Mesenchymal stem cell (in vitro differentiated cells and primary cell): ENCODE measurements around the gene PSMD11. TPM values are rescaled to one million over a fixed set of nuclear protein-coding genes. Genes with fewer than 3 reads are reported as not detected.
"Not testable (repeated sequence)": the region's sequence is repeated elsewhere in the genome, so short reads cannot be mapped to it uniquely, and the experiment has no call there.

Experiments
- DNase-seq: peaks from one replicate; pipeline ENCODE4 v3.0.0-alpha.2; 2013
- H2AFZ ChIP-seq: one replicate; pipeline ENCODE4 v1.6.1; 2013; ENCODE audit warnings: low read depth, mild to moderate bottlenecking, control low read depth, inconsistent platforms, low read length, moderate library complexity
- H2AK5ac ChIP-seq: 2 replicates; pipeline ENCODE4 v1.6.1; 2013; ENCODE audit warnings: low read length, moderate library complexity, mild to moderate bottlenecking, inconsistent platforms; ENCODE audit not compliant: severe bottlenecking
- H2BK120ac ChIP-seq: one replicate; pipeline ENCODE4 v1.6.1; 2013; ENCODE audit warnings: low read depth, mild to moderate bottlenecking, inconsistent platforms, low read length, moderate library complexity
- H2BK12ac ChIP-seq, 2 experiments: one replicate each; pipeline ENCODE4 v1.6.1; 2013; ENCODE audit warnings: inconsistent platforms in 2 of 2, low read length in 2 of 2, mild to moderate bottlenecking in 2 of 2, moderate library complexity in 2 of 2, control low read depth in 1 of 2
- H2BK15ac ChIP-seq: one replicate; pipeline ENCODE4 v1.6.1; 2013; ENCODE audit warnings: mild to moderate bottlenecking, low read depth, inconsistent platforms; ENCODE audit not compliant: poor library complexity, severe bottlenecking
- H2BK5ac ChIP-seq: 2 replicates; pipeline ENCODE4 v1.6.1; 2013; ENCODE audit warnings: low read depth, mild to moderate bottlenecking, low read length, control low read depth, inconsistent platforms; ENCODE audit not compliant: poor library complexity, severe bottlenecking
- H3K14ac ChIP-seq, 2 experiments: one replicate each; pipeline ENCODE4 v1.6.1; 2013; ENCODE audit warnings: inconsistent platforms in 2 of 2, low read length in 2 of 2, control low read depth in 1 of 2, mild to moderate bottlenecking in 1 of 2, moderate library complexity in 1 of 2
- H3K18ac ChIP-seq, 2 experiments: one replicate each; pipeline ENCODE4 v1.6.1; 2013; ENCODE audit warnings: inconsistent platforms in 2 of 2, low read length in 2 of 2, control low read depth in 1 of 2, low read depth in 1 of 2, mild to moderate bottlenecking in 1 of 2
- H3K23ac ChIP-seq, 2 experiments: one replicate each; pipeline ENCODE4 v1.6.1; 2013; ENCODE audit warnings: inconsistent platforms in 2 of 2, low read length in 2 of 2, mild to moderate bottlenecking in 2 of 2, moderate library complexity in 2 of 2, control low read depth in 1 of 2
- H3K27ac ChIP-seq: 2 replicates; pipeline ENCODE4 v1.5.1; 2013; ENCODE audit warnings: mild to moderate bottlenecking, moderate library complexity, low read length, control low read depth, inconsistent platforms; ENCODE audit not compliant: poor library complexity, severe bottlenecking
- H3K27me3 ChIP-seq, 2 experiments: 2 replicates each; pipeline versions ENCODE4 v1.6.1 to v1.7.0; 2013; ENCODE audit warnings: low read length in 2 of 2, mild to moderate bottlenecking in 2 of 2, moderate library complexity in 2 of 2, control low read depth in 1 of 2, inconsistent platforms in 1 of 2; ENCODE audit not compliant: control insufficient read depth in 1 of 2, insufficient read depth in 1 of 2
- H3K36me3 ChIP-seq, 2 experiments: 2 replicates each; pipeline versions ENCODE4 v1.6.1 to v1.7.0; 2013; ENCODE audit warnings: low read length in 2 of 2, control low read depth in 1 of 2, inconsistent platforms in 1 of 2, low read depth in 1 of 2, mild to moderate bottlenecking in 1 of 2; ENCODE audit not compliant: insufficient read depth in 2 of 2, control insufficient read depth in 1 of 2
- H3K4ac ChIP-seq, 2 experiments: one replicate each; pipeline ENCODE4 v1.6.1; 2013; ENCODE audit warnings: inconsistent platforms in 2 of 2, low read length in 2 of 2, mild to moderate bottlenecking in 2 of 2, moderate library complexity in 2 of 2, control low read depth in 1 of 2, low read depth in 1 of 2
- H3K4me1 ChIP-seq: 2 replicates; pipeline ENCODE4 v1.6.1; 2013; ENCODE audit warnings: low read depth, low read length, control low read depth; ENCODE audit not compliant: control insufficient read depth, insufficient read depth
- H3K4me2 ChIP-seq: 2 replicates; pipeline ENCODE4 v1.6.1; 2013; ENCODE audit warnings: low read length, mild to moderate bottlenecking, inconsistent platforms; ENCODE audit not compliant: poor library complexity, severe bottlenecking
- H3K4me3 ChIP-seq, 2 experiments: 2 replicates each; pipeline versions ENCODE4 v1.5.1 to v1.7.0; 2013; ENCODE audit warnings: low read length in 2 of 2, mild to moderate bottlenecking in 2 of 2, control low read depth in 1 of 2, low read depth in 1 of 2; ENCODE audit not compliant: insufficient read depth in 1 of 2
- H3K79me1 ChIP-seq: replicated peaks from 2 replicates; pipeline ENCODE4 v1.6.1; 2013; ENCODE audit warnings: mild to moderate bottlenecking, control low read depth, low read length, inconsistent platforms; ENCODE audit not compliant: poor library complexity, severe bottlenecking
- H3K9ac ChIP-seq: 2 replicates; pipeline ENCODE4 v1.7.0; 2013; ENCODE audit warnings: mild to moderate bottlenecking, low read length, moderate library complexity
- H3K9me3 ChIP-seq: 2 replicates; pipeline ENCODE4 v1.7.0; 2013; ENCODE audit warnings: mild to moderate bottlenecking, low read length; ENCODE audit not compliant: control insufficient read depth
- H4K8ac ChIP-seq: one replicate; pipeline ENCODE4 v1.6.1; 2013; ENCODE audit warnings: inconsistent platforms, mild to moderate bottlenecking, low read length, moderate library complexity
- H4K91ac ChIP-seq: one replicate; pipeline ENCODE4 v1.6.1; 2013; ENCODE audit warnings: mild to moderate bottlenecking, low read length, inconsistent platforms
- WGBS: methylation state at CpG from one replicate; pipeline ENCODE4 v1.1.7; 2013; ENCODE audit warnings: mixed read lengths; 5-methylcytosine and 5-hydroxymethylcytosine counted together
- polyA plus RNA-seq, 2 experiments: library from polyadenylated mRNA; stranded (reverse); fragments of 200-250 nt; gene quantifications; one replicate each; pipeline ENCODE4 v1.2.3, GENCODE V29; 2013

PSMD11 gene
- 93.6 TPM for polyA plus RNA-seq (2013, experiment 1 of 2)
- polyA plus RNA-seq (2013, experiment 2 of 2), result 101 TPM

DNA sequence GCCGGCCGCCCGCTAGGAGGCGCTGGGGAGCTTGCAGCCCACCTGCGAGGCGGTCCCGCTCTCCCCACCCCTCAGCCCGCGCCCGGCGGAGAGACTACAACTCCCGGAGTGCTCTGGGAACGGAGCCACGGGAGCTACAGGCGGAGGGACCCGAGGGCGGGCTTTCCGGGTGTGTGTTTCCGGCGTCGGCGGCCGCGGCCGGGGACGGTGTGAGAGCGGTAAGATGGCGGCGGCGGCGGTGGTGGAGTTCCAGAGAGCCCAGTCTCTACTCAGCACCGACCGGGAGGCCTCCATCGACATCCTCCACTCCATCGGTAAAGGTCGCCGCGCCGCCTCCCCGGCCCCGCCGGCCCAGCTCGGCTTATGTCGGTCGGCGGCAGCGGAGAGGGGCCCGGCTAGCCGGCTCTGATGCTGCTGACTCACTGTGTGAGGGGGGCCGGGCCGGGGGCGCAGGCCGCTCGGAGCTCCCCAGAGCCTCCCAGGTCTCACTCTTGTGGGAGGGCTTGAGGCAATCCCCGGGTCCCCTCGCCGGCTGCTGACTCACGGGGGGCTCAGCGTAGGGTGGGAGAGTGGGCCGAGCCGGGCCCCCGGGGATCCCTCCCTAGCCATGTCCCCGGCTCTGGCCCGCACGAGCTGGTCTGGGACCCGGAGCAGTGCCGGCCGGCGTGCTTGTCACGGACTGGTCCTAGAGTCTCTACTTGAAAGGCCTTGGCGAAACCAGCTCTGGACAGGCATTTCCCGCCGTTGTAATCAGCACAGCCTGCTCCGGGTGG is at the start of gene PSMD11:
PSMD11 (plus strand) TSS at position 210 of the 773 bp plus-strand sequence; CDS start at position 224, 14 bp downstream.
- Histone ChIP-seq H3K4me1 (peaks cover 5% of the 10 kb centered on the region), H3K27me3 (no peaks in the 10 kb centered on the region), H3K14ac (peak within 1 kb of the TSS; percentile 70 to 74), H2AK5ac (no peak within 1 kb of the TSS), H2AFZ (peak within 1 kb of the TSS; percentile 61), H3K36me3 (peaks cover 4 to 28% of the 10 kb centered on the region in 2 experiments), H4K91ac (peak within 1 kb of the TSS; percentile 86), H3K4me2 (peak within 1 kb of the TSS; percentile 64), H4K8ac (peak within 1 kb of the TSS; percentile 84), H2BK120ac (peak within 1 kb of the TSS; percentile 99), H3K4me3 (peak within 1 kb of the TSS; percentile 95 to 97), H3K18ac (peak within 1 kb of the TSS; percentile 95 to 96), H3K79me1 (peaks cover 3% of the 10 kb centered on the region), H3K4ac (peak within 1 kb of the TSS; percentile 64 to 95), H3K27ac (peak within 1 kb of the TSS; percentile 80), H3K9me3 (no peaks in the 10 kb centered on the region), H3K23ac (peak within 1 kb of the TSS; percentile 15 to 83), H2BK15ac (no peak within 1 kb of the TSS), H3K9ac (peak within 1 kb of the TSS; percentile 98), H2BK12ac (peak within 1 kb of the TSS; percentile 1 to 54), H2BK5ac (peak within 1 kb of the TSS; percentile 87)
- DNase-seq, result peak; percentile 96
- WGBS, result under 1% methylated on average over 45 of the region's 74 CpGs

DNA sequence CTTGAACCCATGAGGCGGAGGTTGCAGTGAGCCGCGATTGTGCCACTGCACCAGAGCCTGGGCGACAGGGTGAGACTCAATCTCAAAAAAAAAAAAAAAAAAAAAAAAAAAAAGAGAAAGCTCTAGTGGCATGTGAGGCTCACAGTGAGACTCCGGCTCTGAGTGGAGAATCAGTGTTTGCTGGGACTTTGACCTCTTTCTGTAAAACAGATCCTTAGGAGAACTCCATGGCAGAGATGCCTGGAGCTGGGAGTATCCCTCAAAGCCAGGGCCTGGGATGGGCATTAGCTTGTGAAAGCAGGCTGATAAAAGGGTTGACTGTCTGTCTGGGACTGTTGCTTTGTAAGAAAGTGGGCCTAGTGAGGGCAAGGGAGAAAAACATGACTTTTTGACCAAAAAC is 48.0 kb upstream of the PSMD11 start:
- Histone ChIP-seq H3K14ac (no peak overlapping the region), H2AFZ (no peak overlapping the region)

DNA sequence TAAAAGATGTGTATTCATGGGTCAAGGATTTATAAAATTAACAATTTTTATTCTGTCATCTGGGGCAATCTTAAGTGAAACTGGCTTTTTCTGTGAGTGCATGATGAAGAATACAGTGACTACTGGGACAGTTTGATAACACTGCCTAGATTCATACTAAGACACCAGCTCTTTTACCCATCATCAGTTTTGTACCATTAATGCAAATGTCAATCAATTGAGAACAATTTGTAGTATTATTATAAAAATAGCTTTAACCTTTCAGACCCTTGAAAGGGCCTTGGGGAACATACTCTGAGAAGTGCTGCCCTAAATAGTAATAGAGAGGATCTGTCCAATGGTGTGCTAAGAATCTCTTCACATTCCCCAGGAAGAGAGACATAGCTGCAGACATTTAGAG is 45.4 kb upstream of the PSMD11 start:
- DNase-seq, result no peak
- Histone ChIP-seq H4K8ac (no peak overlapping the region), H3K9ac (no peak overlapping the region)

More for the DNA sequence above, 48.0 kb upstream of the PSMD11 start:
- H3K9ac ChIP-seq, result no peak overlapping the region
- H3K4me3 ChIP-seq, result no peak overlapping the region
- no peak overlapping the region for H3K4ac ChIP-seq
- H3K18ac ChIP-seq, result no peak overlapping the region
- no peak overlapping the region for H2BK15ac ChIP-seq
- peaks cover 1% of the 10 kb centered on the region for H3K79me1 ChIP-seq
- H3K9me3 ChIP-seq, result no peaks in the 10 kb centered on the region
- no peak overlapping the region for H2BK5ac ChIP-seq
- no peak overlapping the region for H3K27ac ChIP-seq
- peaks cover 3 to 5% of the 10 kb centered on the region in 2 experiments for H3K36me3 ChIP-seq
- no peaks in the 10 kb centered on the region for H3K4me1 ChIP-seq
- H3K27me3 ChIP-seq, result no peaks in the 10 kb centered on the region
- DNase-seq, result no peak
- no peak overlapping the region for H2BK120ac ChIP-seq
- 93% methylated on average over 5 of the region's 5 CpGs for WGBS
- no peak overlapping the region for H2AK5ac ChIP-seq
- H3K23ac ChIP-seq, result no peak overlapping the region
- H3K4me2 ChIP-seq, result no peak overlapping the region
- H4K91ac ChIP-seq, result no peak overlapping the region
- H2BK12ac ChIP-seq, result no peak overlapping the region
- no peak overlapping the region for H4K8ac ChIP-seq

DNA sequence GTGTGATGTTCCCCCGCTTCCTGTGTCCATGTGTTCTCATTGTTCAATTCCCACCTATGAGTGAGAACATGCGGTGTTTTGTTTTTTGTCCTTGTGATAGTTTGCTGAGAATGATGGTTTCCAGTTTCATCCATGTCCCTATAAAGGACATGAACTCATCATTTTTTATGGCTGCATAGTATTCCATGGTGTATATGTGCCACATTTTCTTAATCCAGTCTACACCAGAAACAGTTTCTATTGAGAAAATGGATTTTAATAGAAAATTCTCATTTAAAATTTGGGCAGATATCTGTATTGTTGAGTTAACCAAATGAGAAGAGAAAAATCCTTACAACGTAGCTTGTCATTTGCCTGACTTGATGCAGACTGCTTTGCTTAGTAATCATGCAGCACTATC is 34.2 kb upstream of the PSMD11 start:
- not testable (repeated sequence) for H3K27ac ChIP-seq, H2BK120ac ChIP-seq, H3K14ac ChIP-seq, H2AFZ ChIP-seq, H3K4me3 ChIP-seq, H2BK12ac ChIP-seq, H4K8ac ChIP-seq, DNase-seq, H3K79me1 ChIP-seq, H3K9me3 ChIP-seq, H2BK15ac ChIP-seq, H3K4ac ChIP-seq, H4K91ac ChIP-seq, H3K27me3 ChIP-seq, H2AK5ac ChIP-seq, H2BK5ac ChIP-seq, H3K4me1 ChIP-seq, H3K18ac ChIP-seq, H3K4me2 ChIP-seq, H3K23ac ChIP-seq, H3K9ac ChIP-seq
- WGBS, result 100% methylated on average over 1 of the region's 3 CpGs
- H3K36me3 ChIP-seq, result peaks cover 0 to 30% of the 10 kb centered on the region in 2 experiments

More for the DNA sequence above, 45.4 kb upstream of the PSMD11 start:
- Histone ChIP-seq H3K14ac (no peak overlapping the region), H2BK15ac (no peak overlapping the region), H3K4me3 (no peak overlapping the region), H3K27me3 (no peaks in the 10 kb centered on the region), H3K9me3 (no peaks in the 10 kb centered on the region), H2BK5ac (no peak overlapping the region), H3K36me3 (peaks cover 2 to 3% of the 10 kb centered on the region in 2 experiments), H2BK120ac (no peak overlapping the region), H3K4me2 (no peak overlapping the region), H3K27ac (no peak overlapping the region), H3K18ac (no peak overlapping the region), H3K4ac (no peak overlapping the region), H3K4me1 (no peaks in the 10 kb centered on the region), H2AK5ac (no peak overlapping the region), H3K23ac (no peak overlapping the region), H4K91ac (no peak overlapping the region), H2BK12ac (no peak overlapping the region), H2AFZ (no peak overlapping the region), H3K79me1 (peaks cover 1% of the 10 kb centered on the region)
